ENCODE results near the gene AOC3. TPM values are rescaled to one million over a fixed set of nuclear protein-coding genes. Genes with fewer than 3 reads are reported as not detected.

AOC3 gene
- total RNA-seq, 1 donor from 2014 or later = 160 TPM

GRCh38 chr17:42814633-42815399 is 36.2 kb upstream of the AOC3 start:
- Histone ChIP-seq H3K9me3 (no peaks in the 10 kb centered on the region), H3K4me3 (no peak overlapping the region), H3K27ac (peak overlapping the region; percentile 71), H3K27me3 (ENCODE audit: low read depth) (no peaks in the 10 kb centered on the region), H3K4me1 (no peaks in the 10 kb centered on the region), H3K36me3 (peaks cover 100% of the 10 kb centered on the region)
- TF ChIP-seq CTCF (IDR thresholded peaks at IDR 0.05) = no peak
- peak; percentile 86 to 87 for ATAC-seq
- intact Hi-C loops (cut with DNase I) = no loop called here
- no peak for DNase-seq

GRCh38 chr17:42817866-42818265 is 33.1 kb upstream of the AOC3 start:
- ATAC-seq = no peak
- no peaks in the 10 kb centered on the region for H3K27me3 ChIP-seq (ENCODE audit: low read depth)
- intact Hi-C loops (cut with DNase I) = no loop called here
- no peak for TF ChIP-seq CTCF (IDR thresholded peaks at IDR 0.05)
- H3K4me3 ChIP-seq = no peak overlapping the region
- DNase-seq = no peak
- peaks cover 12% of the 10 kb centered on the region for H3K4me1 ChIP-seq
- H3K27ac ChIP-seq = no peak overlapping the region
- H3K36me3 ChIP-seq = peaks cover 99% of the 10 kb centered on the region
- no peaks in the 10 kb centered on the region for H3K9me3 ChIP-seq

- peaks cover 94% of the 10 kb centered on the region for H3K36me3 ChIP-seq
- intact Hi-C loops (cut with DNase I) = no loop called here
- no peak for DNase-seq
- H3K27me3 ChIP-seq (ENCODE audit: low read depth) = no peaks in the 10 kb centered on the region
- no peak overlapping the region for H3K27ac ChIP-seq
- H3K4me3 ChIP-seq = no peak overlapping the region
- no peaks in the 10 kb centered on the region for H3K9me3 ChIP-seq
- peaks cover 17% of the 10 kb centered on the region for H3K4me1 ChIP-seq
- no peak for TF ChIP-seq CTCF (IDR thresholded peaks at IDR 0.05)
- no peak for ATAC-seq
These were observed 32.6 kb upstream of the AOC3 start for GRCh38 chr17:42818379-42818778.

- H3K9me3 ChIP-seq = no peaks in the 10 kb centered on the region
- TF ChIP-seq CTCF (IDR thresholded peaks at IDR 0.05) = peak; percentile 72
- peak; percentile 73 for DNase-seq
- H3K4me1 ChIP-seq = peaks cover 19% of the 10 kb centered on the region
- no peaks in the 10 kb centered on the region for H3K27me3 ChIP-seq (ENCODE audit: low read depth)
- intact Hi-C loops (cut with DNase I) = no loop called here
- H3K36me3 ChIP-seq = peaks cover 78% of the 10 kb centered on the region
- no peak overlapping the region for H3K27ac ChIP-seq
- no peak for ATAC-seq
- no peak overlapping the region for H3K4me3 ChIP-seq
These were observed 31.0 kb upstream of the AOC3 start for GRCh38 chr17:42819939-42820535.

- DNase-seq = no peak
- TF ChIP-seq CTCF (IDR thresholded peaks at IDR 0.05) = no peak
- Histone ChIP-seq H3K4me3 (no peak overlapping the region), H3K4me1 (peaks cover 19% of the 10 kb centered on the region), H3K9me3 (no peaks in the 10 kb centered on the region), H3K27me3 (ENCODE audit: low read depth) (no peaks in the 10 kb centered on the region), H3K36me3 (peaks cover 66% of the 10 kb centered on the region), H3K27ac (no peak overlapping the region)
- intact Hi-C loops (cut with DNase I) = no loop called here
- no peak for ATAC-seq
These were observed 29.8 kb upstream of the AOC3 start for GRCh38 chr17:42821176-42821575.

Measured in lower lobe of right lung (tissue), 2 donors.